Parathyroid adenoma (tissue), 2 donors: ENCODE results near the gene CCDC97.

Source experiments
- H2AFZ ChIP-seq: fragments of 300-600 bp; sonication (generic); one replicate; pipeline ENCODE4 v1.7.0; 2017; ENCODE audit warnings: antibody characterized with exemption, mild to moderate bottlenecking
- H3K27ac ChIP-seq: fragments of 300-600 bp; sonication (generic); one replicate; pipeline ENCODE4 v1.7.0; 2017
- H3K27me3 ChIP-seq: fragments of 300-600 bp; sonication (generic); one replicate; pipeline ENCODE4 v1.7.0; 2017; ENCODE audit warnings: low read length; ENCODE audit not compliant: control insufficient read depth, insufficient read depth
- H3K36me3 ChIP-seq: fragments of 300-600 bp; sonication (generic); one replicate; pipeline ENCODE4 v1.7.0; 2017; ENCODE audit warnings: low read length; ENCODE audit not compliant: control insufficient read depth, insufficient read depth
- H3K4me1 ChIP-seq: fragments of 300-600 bp; sonication (generic); one replicate; pipeline ENCODE4 v1.7.0; 2017; ENCODE audit warnings: control low read depth
- H3K4me2 ChIP-seq: fragments of 300-600 bp; sonication (generic); one replicate; pipeline ENCODE4 v1.7.0; 2017; ENCODE audit warnings: low read length
- H3K4me3 ChIP-seq: fragments of 300-600 bp; sonication (generic); one replicate; pipeline ENCODE4 v1.7.0; 2017; ENCODE audit warnings: low read depth, low read length
- H3K79me2 ChIP-seq: fragments of 300-600 bp; sonication (generic); one replicate; pipeline ENCODE4 v1.7.0; 2017; ENCODE audit warnings: control low read depth
- H3K9ac ChIP-seq: fragments of 300-600 bp; sonication (generic); one replicate; pipeline ENCODE4 v1.7.0; 2017; ENCODE audit warnings: mild to moderate bottlenecking
- H3K9me3 ChIP-seq: fragments of 300-600 bp; sonication (generic); one replicate; pipeline ENCODE4 v1.7.0; 2017; ENCODE audit warnings: low read length; ENCODE audit not compliant: control insufficient read depth
- TF ChIP-seq, protein P1 (sequence below): fragments of 300-600 bp; sonication (generic); IDR thresholded peaks from one replicate; pipeline ENCODE4 v1.7.0; 2017; ENCODE audit warnings: antibody characterized with exemption, mild to moderate bottlenecking
- donor health status: primary hyperparathyroidism.

Gene CCDC97

DNA sequence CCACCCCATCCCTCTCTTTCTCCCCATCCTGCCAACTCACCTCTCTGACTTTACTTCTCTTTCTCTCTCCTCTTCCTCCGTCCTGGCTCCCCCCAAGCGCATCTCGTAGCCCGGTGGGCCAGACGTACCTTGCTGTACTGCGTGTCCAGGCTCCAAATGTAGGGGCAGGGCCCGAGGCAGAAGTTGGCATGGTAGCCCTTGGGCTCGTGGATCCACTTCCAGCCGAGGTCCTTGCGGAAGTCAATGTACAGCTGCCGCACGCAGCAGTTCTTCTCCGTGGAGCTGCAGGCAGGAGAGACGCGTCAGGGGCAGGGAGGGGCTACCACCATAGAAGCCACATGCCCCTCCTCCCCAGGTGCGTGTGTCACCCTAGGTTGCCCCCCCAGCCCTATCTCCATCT, 22.0 kb downstream of the CCDC97 start:
- Histone ChIP-seq H3K27me3 (no peaks in the 10 kb centered on the region), H2AFZ (no peak overlapping the region), H3K4me2 (no peak overlapping the region), H3K4me3 (no peak overlapping the region), H3K36me3 (no peaks in the 10 kb centered on the region), H3K9me3 (no peaks in the 10 kb centered on the region), H3K4me1 (peaks cover 6% of the 10 kb centered on the region), H3K79me2 (no peaks in the 10 kb centered on the region), H3K9ac (no peak overlapping the region), H3K27ac (no peak overlapping the region)
- TF ChIP-seq, protein P1, sequence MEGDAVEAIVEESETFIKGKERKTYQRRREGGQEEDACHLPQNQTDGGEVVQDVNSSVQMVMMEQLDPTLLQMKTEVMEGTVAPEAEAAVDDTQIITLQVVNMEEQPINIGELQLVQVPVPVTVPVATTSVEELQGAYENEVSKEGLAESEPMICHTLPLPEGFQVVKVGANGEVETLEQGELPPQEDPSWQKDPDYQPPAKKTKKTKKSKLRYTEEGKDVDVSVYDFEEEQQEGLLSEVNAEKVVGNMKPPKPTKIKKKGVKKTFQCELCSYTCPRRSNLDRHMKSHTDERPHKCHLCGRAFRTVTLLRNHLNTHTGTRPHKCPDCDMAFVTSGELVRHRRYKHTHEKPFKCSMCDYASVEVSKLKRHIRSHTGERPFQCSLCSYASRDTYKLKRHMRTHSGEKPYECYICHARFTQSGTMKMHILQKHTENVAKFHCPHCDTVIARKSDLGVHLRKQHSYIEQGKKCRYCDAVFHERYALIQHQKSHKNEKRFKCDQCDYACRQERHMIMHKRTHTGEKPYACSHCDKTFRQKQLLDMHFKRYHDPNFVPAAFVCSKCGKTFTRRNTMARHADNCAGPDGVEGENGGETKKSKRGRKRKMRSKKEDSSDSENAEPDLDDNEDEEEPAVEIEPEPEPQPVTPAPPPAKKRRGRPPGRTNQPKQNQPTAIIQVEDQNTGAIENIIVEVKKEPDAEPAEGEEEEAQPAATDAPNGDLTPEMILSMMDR: no peak

DNA sequence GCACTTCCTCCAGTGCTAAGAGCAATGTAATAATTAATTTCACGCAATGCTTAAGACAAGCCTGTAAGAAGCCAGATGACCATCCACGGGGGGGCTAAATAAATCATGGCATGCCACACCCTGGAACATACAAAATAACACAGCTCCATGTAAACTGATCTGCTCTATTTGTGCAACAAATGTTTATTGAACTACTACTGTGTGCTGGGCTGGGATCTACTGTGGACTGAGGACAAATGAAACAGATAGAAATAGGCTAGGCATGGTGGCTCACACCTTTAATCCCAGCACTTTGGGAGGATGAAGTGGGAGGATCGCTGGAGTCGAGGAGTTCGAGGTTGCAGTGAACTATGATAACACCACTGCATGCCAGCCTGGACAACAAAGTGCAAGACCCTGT, 22.5 kb downstream of the CCDC97 start:
- no peak overlapping the region for H2AFZ ChIP-seq
- no peak overlapping the region for H3K4me2 ChIP-seq
- no peaks in the 10 kb centered on the region for H3K9me3 ChIP-seq
- TF ChIP-seq, protein P1: no peak
- H3K36me3 ChIP-seq: no peaks in the 10 kb centered on the region
- H3K4me1 ChIP-seq: peaks cover 1% of the 10 kb centered on the region
- H3K9ac ChIP-seq: no peak overlapping the region
- no peak overlapping the region for H3K27ac ChIP-seq
- no peaks in the 10 kb centered on the region for H3K79me2 ChIP-seq
- H3K27me3 ChIP-seq: no peaks in the 10 kb centered on the region
- no peak overlapping the region for H3K4me3 ChIP-seq

DNA sequence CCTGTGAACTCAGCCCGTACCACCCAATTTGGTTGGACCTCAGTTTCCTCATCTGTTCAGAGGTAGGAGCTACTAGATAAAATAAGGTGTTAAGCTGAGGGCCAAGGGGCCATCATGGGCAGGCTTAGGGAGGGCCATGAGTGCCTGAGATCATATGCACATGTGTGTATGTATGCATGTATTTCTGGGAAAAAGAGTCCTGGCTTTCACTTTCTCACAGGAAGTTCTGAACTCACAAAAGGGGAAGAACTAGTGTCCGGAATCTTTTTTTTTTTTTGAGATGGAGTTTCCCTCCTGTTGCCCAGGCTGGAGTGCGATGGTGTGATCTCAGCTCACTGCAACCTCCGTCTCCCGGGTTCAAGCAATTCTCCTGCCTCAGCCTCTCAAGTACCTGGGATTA, 24.8 kb downstream of the CCDC97 start:
- Histone ChIP-seq H3K4me3 (no peak overlapping the region), H3K9ac (no peak overlapping the region), H3K27me3 (no peaks in the 10 kb centered on the region), H3K36me3 (no peaks in the 10 kb centered on the region), H3K79me2 (no peaks in the 10 kb centered on the region), H2AFZ (no peak overlapping the region), H3K27ac (peak overlapping the region; percentile 6), H3K4me1 (no peaks in the 10 kb centered on the region), H3K4me2 (no peak overlapping the region), H3K9me3 (no peaks in the 10 kb centered on the region)
- TF ChIP-seq, protein P1: no peak

DNA sequence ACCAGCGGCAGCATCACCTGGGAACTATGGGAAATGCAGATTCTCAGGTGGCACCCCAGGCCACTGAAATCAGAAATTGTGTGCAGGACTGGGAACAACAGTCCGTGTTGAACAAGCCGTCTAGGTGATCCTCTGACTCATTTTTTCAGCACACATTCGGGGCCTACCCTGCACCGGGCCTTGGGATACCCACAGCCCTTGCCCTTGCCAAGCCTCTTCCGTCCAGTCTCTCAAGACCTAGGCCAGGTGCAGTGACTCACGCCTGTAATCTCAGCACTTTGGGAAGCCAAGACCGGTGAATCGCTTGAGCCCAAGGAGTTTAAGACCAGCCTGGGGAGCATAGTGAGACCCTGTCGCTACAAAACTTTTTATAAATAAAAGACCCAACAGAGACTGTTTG, 25.5 kb downstream of the CCDC97 start:
- H3K9me3 ChIP-seq: no peaks in the 10 kb centered on the region
- H3K4me3 ChIP-seq: no peak overlapping the region
- TF ChIP-seq, protein P1: no peak
- no peak overlapping the region for H3K9ac ChIP-seq
- H2AFZ ChIP-seq: no peak overlapping the region
- no peaks in the 10 kb centered on the region for H3K36me3 ChIP-seq
- no peak overlapping the region for H3K27ac ChIP-seq
- no peaks in the 10 kb centered on the region for H3K27me3 ChIP-seq
- no peak overlapping the region for H3K4me2 ChIP-seq
- H3K4me1 ChIP-seq: no peaks in the 10 kb centered on the region
- H3K79me2 ChIP-seq: no peaks in the 10 kb centered on the region

DNA sequence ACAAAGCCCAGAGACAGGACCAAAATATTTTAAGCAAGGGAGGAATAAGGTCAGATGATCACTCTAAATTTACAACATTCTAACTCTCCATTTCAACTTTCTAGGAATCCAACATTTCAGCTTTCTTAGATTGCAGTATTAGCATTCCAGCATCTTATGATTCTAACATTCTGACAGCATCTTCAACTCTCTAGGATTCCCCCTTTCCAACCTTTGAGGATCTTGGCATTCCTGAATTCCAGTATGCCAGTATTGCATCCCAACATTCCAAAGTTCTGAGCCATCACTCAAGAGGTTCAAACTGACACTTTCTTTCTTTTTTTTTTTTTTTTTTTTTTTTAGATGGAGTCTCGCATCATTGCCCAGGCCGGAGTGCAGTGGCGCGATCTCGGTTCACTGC, 30.0 kb downstream of the CCDC97 start:
- H3K4me2 ChIP-seq: no peak overlapping the region
- no peak overlapping the region for H3K4me3 ChIP-seq
- H3K27me3 ChIP-seq: no peaks in the 10 kb centered on the region
- H3K9me3 ChIP-seq: no peaks in the 10 kb centered on the region
- H3K4me1 ChIP-seq: no peaks in the 10 kb centered on the region
- H3K79me2 ChIP-seq: no peaks in the 10 kb centered on the region
- no peaks in the 10 kb centered on the region for H3K36me3 ChIP-seq
- no peak overlapping the region for H3K27ac ChIP-seq
- H3K9ac ChIP-seq: no peak overlapping the region
- no peak overlapping the region for H2AFZ ChIP-seq
- TF ChIP-seq, protein P1: no peak
